Right renal pelvis (tissue), 4 donors: ENCODE measurements around the gene TMEFF1. TPM values are rescaled to one million over a fixed set of nuclear protein-coding genes. Genes with fewer than 3 reads are reported as not detected.

ENCODE experiments used
- DNase-seq, 4 donors: peaks; one replicate each; pipeline ENCODE4 v3.0.0-alpha.2; 2013; ENCODE audit warnings: low read depth in 4 of 4, low spot score in 3 of 4, missing footprints in 1 of 4
- polyA plus RNA-seq, 4 donors: library from polyadenylated mRNA; unstranded; fragments of 120-200 nt; gene quantifications; one replicate each; pipeline ENCODE4 v1.2.1, GENCODE V29; 2013; ENCODE audit not compliant: insufficient read length in 4 of 4

Gene TMEFF1
- polyA plus RNA-seq, 4 donors, result 4.2 to 10.1 (median 6.0) TPM

GRCh38 chr9:100445903-100446549, 26.9 kb upstream of the TMEFF1 start:
- no peak for DNase-seq

- DNase-seq, result no peak
These were observed 25.9 kb upstream of the TMEFF1 start for GRCh38 chr9:100447041-100447440.

- no peak for DNase-seq
These were observed 24.7 kb upstream of the TMEFF1 start for GRCh38 chr9:100448266-100448665.

GRCh38 chr9:100449420-100449819, 23.5 kb upstream of the TMEFF1 start:
- DNase-seq, result no peak

- DNase-seq, result no peak
These were observed 20.1 kb upstream of the TMEFF1 start for GRCh38 chr9:100452894-100453293.

GRCh38 chr9:100455470-100455869, 17.5 kb upstream of the TMEFF1 start:
- no peak for DNase-seq

- DNase-seq, result no peak
These were observed 15.4 kb upstream of the TMEFF1 start for GRCh38 chr9:100457517-100457916.

- DNase-seq, result no peak
These were observed 13.0 kb upstream of the TMEFF1 start for GRCh38 chr9:100459963-100460362.

- no peak for DNase-seq
These were observed 7.7 kb upstream of the TMEFF1 start for GRCh38 chr9:100465274-100465673.

- no peak for DNase-seq
These were observed 7.2 kb upstream of the TMEFF1 start for GRCh38 chr9:100465761-100466160.

GRCh38 chr9:100466171-100466828, 6.6 kb upstream of the TMEFF1 start:
- no peak for DNase-seq

GRCh38 chr9:100466829-100467221, 6.1 kb upstream of the TMEFF1 start:
- no peak for DNase-seq

GRCh38 chr9:100468041-100468440, 4.9 kb upstream of the TMEFF1 start:
- no peak for DNase-seq

GRCh38 chr9:100472268-100472667, 681 bp upstream of the TMEFF1 start:
- DNase-seq, result no peak

- peak in 3 of 4 donors; percentile 17 to 41 (median 20) for DNase-seq
These were observed 530 bp downstream of the TMEFF1 start for GRCh38 chr9:100473276-100474081.

GRCh38 chr9:100474082-100474923, 1.4 kb downstream of the TMEFF1 start:
- peak in 2 of 4 donors; percentile 7 to 15 for DNase-seq

GRCh38 chr9:100474924-100475276, 2.0 kb downstream of the TMEFF1 start:
- no peak for DNase-seq

GRCh38 chr9:100477241-100477640, 4.3 kb downstream of the TMEFF1 start:
- no peak for DNase-seq

- DNase-seq, result no peak
These were observed 5.2 kb downstream of the TMEFF1 start for GRCh38 chr9:100478192-100478591.

GRCh38 chr9:100479820-100480219, 6.9 kb downstream of the TMEFF1 start:
- DNase-seq, result no peak

GRCh38 chr9:100485196-100485595, 12.2 kb downstream of the TMEFF1 start:
- DNase-seq, result no peak
